GM18951 (cell line): ENCODE data around the gene CDKN1C.

Source experiments
- POLR2A ChIP-seq: IDR thresholded peaks from 4 replicates; pipeline ENCODE4 v1.6.1; 2011; ENCODE audit warnings: mild to moderate bottlenecking; ENCODE audit not compliant: insufficient read length, insufficient read depth; ENCODE audit errors: extremely low read depth
- in situ Hi-C: fragments of 300-500 bp; cut with MboI; formaldehyde crosslinking; loops from one replicate; pipeline ENCODE4 v1.12.0; 2022; ENCODE audit warnings: low sequenced_read_pairs, mixed read lengths, inconsistent platforms; ENCODE audit not compliant: unreplicated experiment

Gene CDKN1C

DNA sequence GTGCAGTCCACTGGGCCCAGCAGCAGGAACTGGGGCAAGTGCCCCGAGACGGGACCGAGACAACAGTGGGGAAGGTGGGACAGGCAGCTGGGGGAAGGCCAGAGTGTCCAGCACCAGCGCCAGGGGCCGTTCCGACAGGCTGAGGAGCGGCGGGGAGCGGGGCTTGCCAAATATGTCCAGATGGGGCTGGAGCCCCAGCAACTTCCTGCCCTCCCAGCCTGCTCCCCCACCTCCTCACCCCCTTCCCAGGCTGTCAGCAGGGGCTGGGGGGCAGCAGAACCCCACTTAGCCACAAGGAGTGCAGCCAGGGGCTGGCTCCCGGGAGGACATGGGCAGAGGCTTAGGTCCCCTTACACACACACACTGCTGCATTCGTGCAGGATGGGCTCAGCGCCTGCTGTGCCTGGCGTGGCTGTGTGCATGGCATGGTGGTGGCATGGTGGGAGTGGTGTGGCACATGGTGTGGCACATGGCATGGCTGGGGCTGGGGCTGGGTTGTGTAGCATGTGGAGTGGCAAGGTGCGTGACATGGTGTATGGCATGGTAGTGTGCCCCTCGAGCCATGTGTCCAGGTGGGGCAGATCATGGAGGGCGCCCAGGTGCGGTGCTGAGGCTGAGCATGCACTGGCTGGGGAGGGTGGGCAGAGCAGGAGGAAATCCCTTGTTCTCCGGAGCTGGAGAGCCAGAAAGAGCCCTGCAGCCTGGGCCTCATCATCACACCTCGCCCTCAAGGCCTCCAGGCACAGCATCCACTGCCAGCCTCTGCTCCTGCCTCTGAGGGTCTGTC lies 51.7 kb downstream of the CDKN1C start:
- TF ChIP-seq POLR2A = no peak
- in situ Hi-C loops = no loop called here
